ENCODE data around the gene SRC.

The SRC gene

GRCh38 chr20:37411408-37412219 is 65.7 kb downstream of the SRC start:
- Histone ChIP-seq H3K4me1 (peaks cover 0 to 29% (median 15%) of the 10 kb centered on the region in 4 donors), H3K27ac (no peak overlapping the region), H3K36me3 (no peaks in the 10 kb centered on the region), H3K4me3 (peak overlapping the region in 1 of 2 donors; percentile 44), H3K27me3 (peaks cover 0 to 53% of the 10 kb centered on the region in 2 donors), H3K9me3 (no peaks in the 10 kb centered on the region)
- TF ChIP-seq, protein P1, sequence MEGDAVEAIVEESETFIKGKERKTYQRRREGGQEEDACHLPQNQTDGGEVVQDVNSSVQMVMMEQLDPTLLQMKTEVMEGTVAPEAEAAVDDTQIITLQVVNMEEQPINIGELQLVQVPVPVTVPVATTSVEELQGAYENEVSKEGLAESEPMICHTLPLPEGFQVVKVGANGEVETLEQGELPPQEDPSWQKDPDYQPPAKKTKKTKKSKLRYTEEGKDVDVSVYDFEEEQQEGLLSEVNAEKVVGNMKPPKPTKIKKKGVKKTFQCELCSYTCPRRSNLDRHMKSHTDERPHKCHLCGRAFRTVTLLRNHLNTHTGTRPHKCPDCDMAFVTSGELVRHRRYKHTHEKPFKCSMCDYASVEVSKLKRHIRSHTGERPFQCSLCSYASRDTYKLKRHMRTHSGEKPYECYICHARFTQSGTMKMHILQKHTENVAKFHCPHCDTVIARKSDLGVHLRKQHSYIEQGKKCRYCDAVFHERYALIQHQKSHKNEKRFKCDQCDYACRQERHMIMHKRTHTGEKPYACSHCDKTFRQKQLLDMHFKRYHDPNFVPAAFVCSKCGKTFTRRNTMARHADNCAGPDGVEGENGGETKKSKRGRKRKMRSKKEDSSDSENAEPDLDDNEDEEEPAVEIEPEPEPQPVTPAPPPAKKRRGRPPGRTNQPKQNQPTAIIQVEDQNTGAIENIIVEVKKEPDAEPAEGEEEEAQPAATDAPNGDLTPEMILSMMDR (IDR thresholded peaks at IDR 0.05) = no peak
- no peak for DNase-seq
- intact Hi-C loops (cut with DNase I; ENCODE audit: low total_unique reads) = no loop called here

DNA sequence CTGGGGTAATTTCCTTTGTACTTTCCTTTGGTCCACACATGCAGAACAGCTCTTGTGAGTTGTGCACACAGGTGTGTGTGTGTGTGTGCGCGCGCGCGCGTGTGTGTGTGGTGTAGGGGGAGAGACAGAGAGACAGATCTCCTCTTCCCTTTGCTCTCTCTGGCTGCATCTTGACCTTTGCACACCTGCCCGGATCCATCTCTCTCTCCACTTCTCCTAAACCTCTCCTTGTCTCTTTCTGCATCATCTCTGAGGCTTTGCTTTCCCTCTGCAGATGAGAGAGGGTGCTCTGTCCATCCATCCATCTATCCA is 67.0 kb downstream of the SRC start:
- Histone ChIP-seq H3K4me3 (no peak overlapping the region), H3K27me3 (peaks cover 0 to 59% of the 10 kb centered on the region in 2 donors), H3K9me3 (no peaks in the 10 kb centered on the region), H3K4me1 (peaks cover 0 to 16% (median 8%) of the 10 kb centered on the region in 4 donors), H3K36me3 (no peaks in the 10 kb centered on the region), H3K27ac (no peak overlapping the region)
- intact Hi-C loops (cut with DNase I; ENCODE audit: low total_unique reads) = no loop called here
- DNase-seq = no peak
- TF ChIP-seq, protein P1 (IDR thresholded peaks at IDR 0.05) = no peak

DNA sequence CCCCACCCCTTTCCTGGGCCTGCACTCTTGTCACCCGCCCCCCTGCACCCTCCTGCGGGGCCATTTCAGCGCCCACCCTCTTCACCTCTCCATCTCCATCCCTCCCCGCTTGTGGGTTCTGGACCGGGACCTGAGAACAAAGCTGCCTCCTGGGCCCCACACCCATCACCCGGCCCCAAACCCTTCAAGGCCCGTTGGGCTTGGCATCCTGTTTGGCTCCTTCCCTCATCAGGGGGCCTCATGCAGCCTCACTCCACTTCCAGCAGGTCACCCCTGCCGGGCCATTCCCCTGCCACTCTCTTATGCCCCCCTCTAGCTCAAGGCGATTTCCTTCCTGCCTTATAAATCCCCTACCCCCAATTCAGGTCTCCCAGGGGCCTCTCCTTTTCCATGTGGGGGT is 67.4 kb downstream of the SRC start:
- Histone ChIP-seq H3K4me1 (peaks cover 0 to 12% (median 6%) of the 10 kb centered on the region in 4 donors), H3K27ac (no peak overlapping the region), H3K9me3 (no peaks in the 10 kb centered on the region), H3K36me3 (no peaks in the 10 kb centered on the region), H3K4me3 (no peak overlapping the region), H3K27me3 (peaks cover 0 to 59% of the 10 kb centered on the region in 2 donors)
- DNase-seq = no peak
- TF ChIP-seq, protein P1 (IDR thresholded peaks at IDR 0.05) = no peak
- intact Hi-C loops (cut with DNase I; ENCODE audit: low total_unique reads) = no loop called here

DNA sequence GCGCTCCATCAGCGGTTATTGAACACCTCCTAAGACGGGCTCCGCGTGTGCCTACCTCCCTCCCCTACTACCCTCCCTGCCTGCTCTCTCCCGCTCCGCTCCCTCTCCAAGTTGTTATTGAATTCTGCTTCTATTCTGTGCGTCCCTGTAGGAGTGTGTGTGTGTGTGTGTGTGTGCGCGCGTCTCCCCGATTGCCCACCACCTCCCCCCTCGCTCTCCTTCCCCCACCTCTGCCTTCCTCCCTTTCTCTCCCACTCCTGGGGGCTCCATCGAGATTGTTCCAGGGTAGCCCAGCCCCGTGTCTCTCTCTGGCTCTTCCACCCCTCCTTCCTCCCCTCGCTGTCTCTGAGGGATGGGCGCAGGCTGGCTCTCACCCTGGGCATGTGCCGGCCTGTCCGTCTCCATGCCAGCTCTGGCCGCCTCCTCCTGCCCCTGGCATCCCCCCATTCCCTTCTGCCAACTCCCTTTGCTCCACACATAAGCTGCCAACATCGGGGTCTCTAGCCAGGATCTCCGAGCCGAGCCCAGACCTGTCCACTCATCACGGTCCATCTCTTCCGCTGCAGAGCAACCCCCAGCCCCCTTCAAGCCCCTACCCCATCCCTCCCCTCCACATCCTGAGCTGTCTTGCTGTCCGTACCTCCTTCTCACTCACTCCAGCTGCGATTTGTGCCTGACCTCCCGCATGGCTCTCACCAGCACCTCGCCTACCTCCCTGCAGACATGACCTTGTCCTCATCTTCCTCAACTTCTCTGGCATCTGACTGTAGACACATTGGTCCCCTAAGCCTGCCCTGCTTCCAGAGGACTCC is 68.5 kb downstream of the SRC start:
- no peaks in the 10 kb centered on the region for H3K9me3 ChIP-seq
- no peak overlapping the region for H3K27ac ChIP-seq
- TF ChIP-seq, protein P1 (IDR thresholded peaks at IDR 0.05) = no peak
- DNase-seq = no peak
- intact Hi-C loops (cut with DNase I; ENCODE audit: low total_unique reads) = no loop called here
- no peak overlapping the region for H3K4me3 ChIP-seq
- H3K36me3 ChIP-seq = no peaks in the 10 kb centered on the region
- peaks cover 0 to 58% of the 10 kb centered on the region in 2 donors for H3K27me3 ChIP-seq
- peaks cover 0 to 11% (median 5%) of the 10 kb centered on the region in 4 donors for H3K4me1 ChIP-seq

DNA sequence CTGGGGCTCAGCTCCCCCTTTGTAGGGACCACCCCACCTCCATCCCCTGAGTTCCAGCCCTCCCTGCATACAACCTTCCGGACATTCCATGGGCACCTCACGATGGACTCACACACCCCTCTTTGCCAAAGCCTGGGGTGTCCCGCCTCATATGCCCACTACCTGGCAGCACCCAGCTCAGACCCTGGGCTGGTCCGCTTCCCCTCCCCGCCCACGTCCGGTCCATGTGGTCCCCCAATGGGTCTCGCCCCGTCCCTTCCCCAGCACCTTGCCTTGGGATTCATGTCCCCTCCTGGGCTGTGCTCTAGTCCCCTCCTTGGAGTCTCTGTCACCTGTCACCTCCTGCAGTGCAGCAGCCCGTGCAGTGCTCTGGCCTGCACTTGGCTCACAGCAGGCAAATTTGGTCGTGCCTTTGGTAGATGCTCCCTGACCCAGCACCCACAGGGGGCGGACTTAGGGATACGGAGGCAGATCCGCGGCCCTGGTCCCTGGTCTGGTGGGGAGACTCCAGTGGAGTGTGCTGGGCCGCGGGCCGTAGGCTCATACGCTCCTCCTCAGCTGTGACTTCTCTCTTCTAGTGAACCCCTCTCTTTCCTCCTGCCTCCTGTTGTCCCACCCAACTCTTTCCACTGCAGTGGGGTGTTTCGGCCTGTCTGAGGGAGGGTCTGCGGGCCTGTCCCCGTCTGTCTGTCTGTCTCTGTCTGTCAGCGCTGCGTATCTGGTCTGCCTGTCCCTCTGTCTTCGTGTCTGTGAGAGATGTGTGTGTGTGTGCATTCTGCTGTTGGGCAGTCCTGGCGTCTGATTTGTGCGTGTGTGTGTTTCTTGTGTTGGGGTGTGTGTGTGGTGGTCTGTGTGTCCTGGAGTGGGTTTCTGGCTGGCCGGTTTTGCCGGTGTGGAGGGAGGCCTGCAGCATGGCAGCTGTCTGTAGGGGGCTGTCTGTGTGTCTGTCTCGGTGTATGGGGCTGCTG is 69.5 kb downstream of the SRC start:
- DNase-seq = no peak
- H3K9me3 ChIP-seq = no peaks in the 10 kb centered on the region
- TF ChIP-seq, protein P1 (IDR thresholded peaks at IDR 0.05) = no peak
- no peak overlapping the region for H3K27ac ChIP-seq
- peaks cover 0 to 11% (median 5%) of the 10 kb centered on the region in 4 donors for H3K4me1 ChIP-seq
- H3K27me3 ChIP-seq = peaks cover 0 to 62% of the 10 kb centered on the region in 2 donors
- no peak overlapping the region for H3K4me3 ChIP-seq
- intact Hi-C loops (cut with DNase I; ENCODE audit: low total_unique reads) = no loop called here
- no peaks in the 10 kb centered on the region for H3K36me3 ChIP-seq
